Activated naive CD4-positive, alpha-beta T cell treated with anti-CD3 and anti-CD28 coated beads, Interleukin-2, amount 10 ng/mL, durations not matched to agents 5 hours and 36 hours (primary cell): Measurements from ENCODE around the gene PLAA. TPM values are rescaled to one million over a fixed set of nuclear protein-coding genes. Genes with fewer than 3 reads are reported as not detected.

Source experiments
- total RNA-seq, 2 experiments: library from RNA; stranded (reverse); gene quantifications; one replicate each; pipeline ENCODE4 v1.2.3, GENCODE V29; 2021

PLAA gene
- 10 to 100 TPM; 28.9 to 30.6 TPM for total RNA-seq

DNA sequence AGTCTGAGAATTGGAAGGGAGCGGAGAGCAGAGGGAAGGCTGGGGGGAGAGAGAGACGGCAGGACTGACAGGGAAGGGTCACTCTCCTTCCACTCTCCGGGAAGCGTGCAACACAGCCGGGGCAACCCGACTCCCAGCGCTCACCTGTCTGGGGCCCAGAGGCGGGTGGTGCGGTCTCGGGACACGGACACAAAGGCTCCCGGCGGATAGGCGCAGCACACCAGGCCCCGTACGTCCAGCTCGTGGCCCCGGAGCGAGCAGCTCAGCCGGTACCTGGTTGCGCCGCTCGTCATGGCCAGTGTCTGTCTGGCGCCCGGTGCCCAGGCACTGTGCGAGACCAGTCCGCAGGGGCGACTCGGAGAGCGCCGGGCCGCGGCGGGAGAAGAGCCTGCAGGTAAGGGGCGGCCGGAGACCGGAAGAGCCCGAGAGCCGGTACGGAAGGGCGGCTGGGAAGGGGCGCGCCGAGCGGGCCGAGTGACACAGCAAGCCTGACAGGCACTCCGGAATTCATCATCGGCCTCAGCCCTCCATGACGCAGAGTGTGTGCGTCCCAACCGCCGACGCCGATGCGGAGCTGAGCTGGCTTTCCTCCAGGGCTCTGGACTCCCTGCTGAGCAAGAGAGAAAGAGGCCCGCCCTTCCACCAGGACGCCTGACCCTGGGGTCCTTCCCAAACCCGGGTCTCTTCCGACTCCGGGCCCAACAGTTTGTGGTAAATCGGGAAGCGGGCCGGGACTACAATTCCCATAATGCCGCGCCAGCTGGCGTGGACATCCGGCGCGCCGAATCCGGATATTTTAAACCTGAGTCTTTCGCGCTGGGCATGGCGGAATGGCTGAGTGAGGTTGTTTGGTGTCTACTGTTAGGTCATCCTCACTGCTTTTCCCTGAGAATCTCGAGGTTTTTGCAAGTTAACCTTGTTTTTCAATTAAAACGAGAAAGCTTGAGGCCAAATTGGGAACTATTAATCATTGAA is at the start of gene PLAA:
PLAA (minus strand) TSS at position 490 of the 975 bp plus-strand sequence; CDS start at position 293, 197 bp downstream.

DNA sequence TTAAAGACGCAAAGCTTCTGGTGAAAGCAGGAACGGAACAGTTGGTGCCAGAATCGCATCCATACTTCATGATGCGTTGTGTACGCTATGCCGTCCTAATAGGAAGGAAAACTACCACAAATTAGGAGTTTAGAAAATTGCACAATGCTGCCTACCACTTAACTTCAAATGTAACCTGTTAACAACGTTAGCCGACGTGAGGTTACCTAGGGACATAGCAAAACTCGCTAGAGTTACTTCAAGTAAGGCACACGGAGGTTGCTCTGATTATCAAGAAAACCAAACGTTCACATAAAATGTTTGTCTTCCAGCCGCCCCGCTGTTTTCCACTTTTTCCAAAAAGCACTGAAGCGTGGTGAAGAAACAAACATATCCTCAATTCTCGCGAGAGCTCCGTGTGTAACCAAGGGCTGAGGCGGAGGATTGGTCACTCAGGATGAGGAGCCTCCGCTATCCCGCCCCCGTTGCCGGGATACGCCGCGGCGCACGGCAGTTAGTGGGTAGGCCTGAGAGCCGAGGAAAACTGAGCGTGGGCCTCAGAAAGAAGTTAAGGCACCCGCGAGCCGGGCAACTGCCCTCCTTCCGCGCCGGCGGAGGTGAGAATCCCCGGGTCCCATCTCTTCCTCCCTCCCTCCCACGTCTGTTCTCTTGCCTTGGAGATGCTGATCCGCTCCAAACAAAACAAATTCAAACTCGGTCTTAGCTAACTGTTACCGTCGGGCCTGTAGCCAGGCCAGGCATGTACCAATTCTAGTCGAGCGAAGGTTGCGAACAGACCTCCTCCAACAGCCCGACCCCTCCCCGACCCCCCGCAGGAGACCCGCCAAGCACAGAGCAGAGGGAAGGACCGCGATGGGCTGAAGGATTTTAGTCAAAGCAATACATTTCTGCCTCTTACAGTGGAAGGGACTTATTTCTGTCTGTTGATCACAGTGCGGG is 9.1 kb upstream of the PLAA start, which contains the start of gene IFT74:
IFT74 (plus strand) TSS at position 492 of the 939 bp plus-strand sequence. CDS start 5,556 bp downstream, outside the sequence.

DNA sequence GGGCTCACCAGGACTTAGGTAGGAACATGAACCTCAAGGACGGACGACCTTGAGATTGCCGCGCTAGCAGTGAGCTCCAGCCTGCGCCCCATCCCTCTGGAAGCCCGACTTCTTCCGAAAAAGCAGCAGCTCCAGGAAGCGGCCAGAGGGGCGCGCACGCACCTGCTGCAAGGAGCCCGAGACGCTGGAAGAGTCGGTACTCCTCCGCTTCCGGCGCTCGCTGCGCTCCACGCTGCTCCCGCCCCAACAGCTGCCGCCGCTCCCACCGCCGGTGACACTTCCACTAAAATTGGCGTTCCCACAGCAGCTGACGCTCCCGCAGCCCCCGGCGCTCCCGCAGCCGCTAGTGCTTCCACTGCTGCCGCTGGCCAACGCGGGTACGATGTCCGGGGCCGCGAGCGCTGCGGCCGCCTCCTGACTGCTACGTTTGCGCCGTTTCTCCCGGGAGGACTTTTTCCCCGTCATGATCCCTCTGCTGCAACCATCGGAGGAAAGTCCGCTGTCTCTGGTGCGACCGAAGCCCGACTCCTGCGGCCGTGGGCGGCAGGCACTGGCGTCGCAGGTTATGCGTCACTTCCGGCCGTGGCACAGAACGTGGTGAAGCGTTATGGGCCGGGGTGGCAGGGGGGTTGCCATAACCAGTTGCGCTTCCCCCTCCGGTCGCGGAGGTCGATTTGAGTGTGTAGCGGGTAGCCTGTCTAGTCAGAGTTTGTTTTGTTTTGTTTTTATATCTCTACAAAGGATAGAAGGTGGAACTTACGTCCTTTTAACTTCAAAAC is 54.6 kb downstream of the PLAA start, which contains the start of gene CAAP1:
CAAP1 (minus strand) TSS at position 552 of the 779 bp plus-strand sequence; CDS start at position 465, 87 bp downstream.

Other genes with a start within 250 kb of the PLAA start
- gene CAAP1, start 54.4 kb downstream of the PLAA start, total RNA-seq: 10 to 100 TPM; 18.1 to 19.1 TPM
- gene IFT74, start 9.2 kb upstream of the PLAA start, total RNA-seq: 1 to 10 TPM; 5.9 to 6.7 TPM
- not detected for gene LRRC19, start 58.4 kb upstream of the PLAA start, total RNA-seq
- gene TEK, start 162.0 kb upstream of the PLAA start, total RNA-seq: not detected